ENCODE data around the gene TINAGL1.

TINAGL1 gene

GRCh38 chr1:31548907-31549808 lies 27.2 kb upstream of the TINAGL1 start:
- H3K36me3 ChIP-seq (ENCODE audit: insufficient read depth, low read length) = no peaks in the 10 kb centered on the region
- H3K9me3 ChIP-seq (ENCODE audit: insufficient read depth, low read depth, low read length) = no peaks in the 10 kb centered on the region
- H3K27me3 ChIP-seq (ENCODE audit: insufficient read depth, low read length, poor library complexity, severe bottlenecking) = no peaks in the 10 kb centered on the region
- peak overlapping the region; percentile 84 for H3K4me2 ChIP-seq (ENCODE audit: low read depth, low read length, poor library complexity, severe bottlenecking)
- H3F3A ChIP-seq (ENCODE audit: low read depth) = no peaks in the 10 kb centered on the region
- TF ChIP-seq CTCF (conservative IDR thresholded peaks at IDR 0.05; ENCODE audit: low read length) (peak; percentile 95), EZH2phosphoT487 (IDR thresholded peaks at IDR 0.05; ENCODE audit: borderline replicate concordance) (no peak)
- peak overlapping the region; percentile 72 for H2AFZ ChIP-seq (ENCODE audit: low read length)
- H3K79me2 ChIP-seq (ENCODE audit: insufficient read depth, low read length) = no peaks in the 10 kb centered on the region
- peaks cover 8% of the 10 kb centered on the region for H3K4me1 ChIP-seq (ENCODE audit: insufficient read depth, low read length, poor library complexity, severe bottlenecking)
- peak overlapping the region; percentile 65 for H3K4me3 ChIP-seq (ENCODE audit: low read length, poor library complexity, severe bottlenecking)
- H3K9ac ChIP-seq (ENCODE audit: low read depth, low read length, poor library complexity, severe bottlenecking) = peak overlapping the region; percentile 42
- no peaks in the 10 kb centered on the region for H4K20me1 ChIP-seq (ENCODE audit: insufficient read depth, low read length, poor library complexity, severe bottlenecking)
- no peaks in the 10 kb centered on the region for H3K9me2 ChIP-seq (replicated peaks; ENCODE audit: low read depth, low read length)

GRCh38 chr1:31549809-31550620 lies 26.3 kb upstream of the TINAGL1 start:
- H3K4me3 ChIP-seq (ENCODE audit: low read length, poor library complexity, severe bottlenecking) = peak overlapping the region; percentile 65
- H3K4me2 ChIP-seq (ENCODE audit: low read depth, low read length, poor library complexity, severe bottlenecking) = peak overlapping the region; percentile 84
- no peaks in the 10 kb centered on the region for H4K20me1 ChIP-seq (ENCODE audit: insufficient read depth, low read length, poor library complexity, severe bottlenecking)
- peak overlapping the region; percentile 72 for H2AFZ ChIP-seq (ENCODE audit: low read length)
- no peaks in the 10 kb centered on the region for H3K79me2 ChIP-seq (ENCODE audit: insufficient read depth, low read length)
- H3F3A ChIP-seq (ENCODE audit: low read depth) = no peaks in the 10 kb centered on the region
- H3K9me3 ChIP-seq (ENCODE audit: insufficient read depth, low read depth, low read length) = no peaks in the 10 kb centered on the region
- TF ChIP-seq CTCF (conservative IDR thresholded peaks at IDR 0.05; ENCODE audit: low read length) = no peak
- no peak for TF ChIP-seq EZH2phosphoT487 (IDR thresholded peaks at IDR 0.05; ENCODE audit: borderline replicate concordance)
- no peaks in the 10 kb centered on the region for H3K9me2 ChIP-seq (replicated peaks; ENCODE audit: low read depth, low read length)
- H3K9ac ChIP-seq (ENCODE audit: low read depth, low read length, poor library complexity, severe bottlenecking) = peak overlapping the region; percentile 42
- H3K27me3 ChIP-seq (ENCODE audit: insufficient read depth, low read length, poor library complexity, severe bottlenecking) = no peaks in the 10 kb centered on the region
- H3K4me1 ChIP-seq (ENCODE audit: insufficient read depth, low read length, poor library complexity, severe bottlenecking) = peaks cover 8% of the 10 kb centered on the region
- H3K36me3 ChIP-seq (ENCODE audit: insufficient read depth, low read length) = no peaks in the 10 kb centered on the region

GRCh38 chr1:31551208-31551607 lies 25.1 kb upstream of the TINAGL1 start:
- Histone ChIP-seq H3K36me3 (ENCODE audit: insufficient read depth, low read length) (no peaks in the 10 kb centered on the region), H4K20me1 (ENCODE audit: insufficient read depth, low read length, poor library complexity, severe bottlenecking) (no peaks in the 10 kb centered on the region), H3K79me2 (ENCODE audit: insufficient read depth, low read length) (no peaks in the 10 kb centered on the region), H3F3A (ENCODE audit: low read depth) (no peaks in the 10 kb centered on the region), H3K9me3 (ENCODE audit: insufficient read depth, low read depth, low read length) (no peaks in the 10 kb centered on the region), H3K9me2 (replicated peaks; ENCODE audit: low read depth, low read length) (no peaks in the 10 kb centered on the region), H2AFZ (ENCODE audit: low read length) (no peak overlapping the region), H3K4me2 (ENCODE audit: low read depth, low read length, poor library complexity, severe bottlenecking) (no peak overlapping the region), H3K27me3 (ENCODE audit: insufficient read depth, low read length, poor library complexity, severe bottlenecking) (no peaks in the 10 kb centered on the region), H3K9ac (ENCODE audit: low read depth, low read length, poor library complexity, severe bottlenecking) (no peak overlapping the region), H3K4me3 (ENCODE audit: low read length, poor library complexity, severe bottlenecking) (no peak overlapping the region), H3K4me1 (ENCODE audit: insufficient read depth, low read length, poor library complexity, severe bottlenecking) (peaks cover 8% of the 10 kb centered on the region)
- TF ChIP-seq EZH2phosphoT487 (IDR thresholded peaks at IDR 0.05; ENCODE audit: borderline replicate concordance) (no peak), CTCF (conservative IDR thresholded peaks at IDR 0.05; ENCODE audit: low read length) (no peak)
